COLO668 (cell line): ENCODE results near the gene PARD6B.

ENCODE experiments used
- DNase-seq: peaks from one replicate; lab custom pipeline; 2025; ENCODE audit not compliant: unreplicated experiment; lab: John Stamatoyannopoulos, UW

Gene PARD6B

DNA sequence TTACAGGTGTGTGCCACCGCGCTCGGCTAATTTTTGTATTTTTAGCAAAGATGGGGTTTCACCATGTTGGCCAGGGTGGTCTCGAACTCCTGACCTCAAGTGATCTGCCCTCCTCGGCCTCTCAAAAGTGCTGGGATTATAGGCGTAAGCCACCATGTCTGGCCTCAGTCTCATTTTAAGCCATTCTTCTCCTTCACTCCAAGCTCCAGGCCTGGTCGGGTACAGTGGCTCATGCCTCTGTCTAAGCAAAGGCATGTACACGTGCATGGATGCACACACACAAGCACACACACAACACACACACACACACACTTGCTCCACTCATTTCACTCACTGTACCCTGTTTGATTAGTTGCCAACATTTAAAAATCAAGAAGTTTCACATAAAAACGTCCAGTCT, 7.7 kb upstream of the PARD6B start:
- no peak for DNase-seq

DNA sequence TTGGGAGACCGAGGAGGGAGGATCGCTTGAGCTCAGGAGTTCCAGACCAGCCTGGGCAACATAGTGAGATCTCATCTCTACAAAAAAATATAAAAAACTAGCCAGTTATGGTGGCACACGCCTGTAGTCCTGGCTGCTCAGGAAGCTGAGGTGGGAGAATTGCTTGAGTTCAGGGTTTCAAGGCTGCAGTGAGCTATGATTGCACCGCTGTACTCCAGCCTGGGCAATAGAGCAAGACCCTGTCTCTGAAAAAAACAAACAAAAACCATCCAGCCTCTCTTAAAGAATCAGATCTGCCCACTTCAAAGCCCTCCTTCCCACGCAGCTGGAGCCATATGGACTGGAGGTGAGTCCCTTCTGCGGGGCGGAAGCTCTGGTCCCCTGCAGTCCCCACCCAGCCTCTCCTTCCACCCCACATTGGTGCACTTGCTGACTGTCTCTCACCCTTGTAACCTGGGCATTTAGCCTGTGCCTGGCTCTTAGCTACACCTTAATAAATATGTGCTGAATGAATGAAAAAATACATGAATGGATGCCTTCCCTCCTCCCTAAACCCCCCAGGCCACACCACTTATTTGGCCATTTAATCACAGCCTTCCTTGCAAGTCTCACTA, 7.2 kb upstream of the PARD6B start:
- no peak for DNase-seq

GRCh38 chr20:50724851-50725723, 6.3 kb upstream of the PARD6B start:
- no peak for DNase-seq

- DNase-seq, result no peak
Measured at GRCh38 chr20:50725724-50726005, 5.7 kb upstream of the PARD6B start.

DNA sequence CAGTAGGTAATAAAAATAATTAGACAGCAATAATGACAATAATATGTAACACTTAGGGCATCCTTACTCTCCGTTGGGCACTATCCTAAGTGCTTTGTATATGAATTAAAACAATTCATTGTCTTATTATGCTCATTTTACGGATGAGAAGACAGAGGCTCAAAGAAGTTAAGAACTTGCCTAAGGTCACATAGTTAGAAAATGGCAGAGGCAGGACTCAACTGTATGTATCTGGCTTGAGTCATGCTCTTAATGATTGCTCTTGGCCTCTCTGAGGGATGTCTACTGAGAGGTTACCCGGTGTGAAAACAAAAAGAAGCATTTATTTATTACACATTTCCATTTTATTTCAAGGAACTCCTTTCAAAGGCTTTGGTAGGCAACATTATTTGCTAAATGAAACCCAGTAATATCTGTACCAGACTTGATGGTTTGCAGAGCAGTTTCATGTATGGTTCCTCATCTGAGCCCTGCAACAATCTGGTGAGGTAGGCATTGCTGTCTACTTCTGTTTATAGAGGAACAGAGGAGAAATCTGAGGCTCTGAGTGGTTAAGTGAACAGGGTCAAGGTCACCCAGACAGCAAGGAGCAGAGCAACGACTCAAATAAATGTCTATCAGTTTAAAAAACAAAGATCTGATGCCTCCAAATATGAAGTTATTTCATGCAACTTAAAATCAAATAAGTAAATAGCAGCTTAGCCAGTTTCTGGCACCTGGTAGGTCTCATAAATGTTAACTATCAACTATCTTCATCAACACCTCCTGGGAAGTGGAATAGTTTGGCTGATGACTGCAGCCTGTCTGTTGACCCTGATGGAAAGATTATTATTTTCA, 4.2 kb upstream of the PARD6B start:
- DNase-seq, result no peak

- DNase-seq, result no peak
Measured at GRCh38 chr20:50727792-50728485, 3.4 kb upstream of the PARD6B start.

DNA sequence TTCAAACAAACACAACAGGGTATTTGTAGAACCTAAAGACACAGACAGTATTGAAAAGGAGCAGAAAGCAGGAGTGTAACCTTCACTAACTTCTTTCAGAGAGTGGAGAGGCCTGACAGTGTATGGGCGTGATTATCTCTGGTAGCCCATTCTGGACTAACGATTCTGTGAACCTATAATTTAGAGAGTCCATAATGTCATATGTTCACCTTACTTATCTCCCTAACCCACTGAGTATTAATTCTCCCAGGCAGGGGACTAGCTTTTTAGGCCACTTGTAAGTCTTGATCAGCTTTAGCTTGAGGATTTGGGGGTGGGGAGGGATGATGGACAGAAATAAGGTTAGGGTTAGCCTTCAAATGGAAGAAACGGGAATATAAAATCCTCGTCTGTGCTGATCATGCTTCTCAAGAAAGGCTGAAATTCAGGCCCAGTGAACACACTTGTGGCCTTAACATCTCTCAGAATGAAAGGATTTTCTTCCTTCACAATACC, 2.8 kb upstream of the PARD6B start:
- DNase-seq, result no peak

- DNase-seq, result no peak
Measured at GRCh38 chr20:50728981-50729874, 2.2 kb upstream of the PARD6B start.

DNA sequence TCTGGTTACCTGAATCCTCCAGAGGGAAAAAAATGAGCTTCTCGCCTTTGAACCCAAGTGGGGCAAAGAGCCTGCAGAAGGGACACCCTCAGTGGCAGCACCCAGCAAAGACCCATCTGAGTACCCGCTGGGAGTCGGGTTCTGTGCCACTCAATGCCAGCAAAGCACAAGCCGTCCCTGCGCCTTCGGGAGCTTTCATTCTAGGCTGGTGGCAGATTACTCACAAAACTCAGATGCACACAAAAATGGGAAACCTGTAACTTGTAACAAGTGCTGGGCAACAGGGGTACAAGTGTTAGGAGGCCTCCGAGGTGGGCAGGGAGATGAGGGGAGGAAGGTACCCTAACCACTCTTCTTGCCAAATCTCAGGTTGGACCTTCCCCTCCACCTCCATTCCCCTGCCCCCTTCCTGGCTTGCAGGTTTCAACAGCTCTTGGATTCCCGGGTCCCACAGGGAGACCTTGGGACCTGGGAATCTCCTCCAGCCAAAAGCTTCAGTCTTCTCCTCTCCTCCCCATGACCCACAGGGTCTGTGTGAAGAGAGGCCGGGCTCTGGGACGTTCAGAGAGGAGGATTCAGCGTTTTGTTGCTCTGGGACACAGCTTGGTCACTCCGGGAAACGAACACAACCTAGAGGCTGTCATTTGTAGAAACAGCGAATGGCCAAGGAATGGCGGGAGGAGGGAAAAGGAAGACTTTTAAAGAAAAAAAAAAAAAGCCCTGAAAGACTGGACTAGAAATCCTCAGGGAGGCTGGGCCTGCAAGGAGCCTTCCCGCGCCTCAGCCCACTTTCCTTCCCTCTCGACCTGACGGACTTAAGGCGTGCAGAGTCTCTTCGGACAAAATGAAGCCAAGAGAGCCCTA, 1.2 kb upstream of the PARD6B start:
- no peak for DNase-seq

DNA sequence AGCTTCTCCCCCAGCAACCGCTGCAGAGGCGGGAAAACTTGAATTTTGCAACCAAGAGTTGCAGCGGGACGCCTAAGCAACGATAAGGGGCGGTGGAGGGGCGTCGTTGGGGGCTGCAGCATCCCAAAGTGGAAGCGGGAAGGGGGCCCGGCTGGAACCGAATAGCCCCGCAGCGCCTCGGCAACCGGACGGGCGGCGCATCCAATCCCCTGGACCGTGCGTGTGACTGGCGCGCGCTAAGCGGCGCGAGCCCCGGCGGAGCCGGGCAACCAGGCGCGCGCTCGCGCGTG, 670 bp upstream of the PARD6B start:
- no peak for DNase-seq

DNA sequence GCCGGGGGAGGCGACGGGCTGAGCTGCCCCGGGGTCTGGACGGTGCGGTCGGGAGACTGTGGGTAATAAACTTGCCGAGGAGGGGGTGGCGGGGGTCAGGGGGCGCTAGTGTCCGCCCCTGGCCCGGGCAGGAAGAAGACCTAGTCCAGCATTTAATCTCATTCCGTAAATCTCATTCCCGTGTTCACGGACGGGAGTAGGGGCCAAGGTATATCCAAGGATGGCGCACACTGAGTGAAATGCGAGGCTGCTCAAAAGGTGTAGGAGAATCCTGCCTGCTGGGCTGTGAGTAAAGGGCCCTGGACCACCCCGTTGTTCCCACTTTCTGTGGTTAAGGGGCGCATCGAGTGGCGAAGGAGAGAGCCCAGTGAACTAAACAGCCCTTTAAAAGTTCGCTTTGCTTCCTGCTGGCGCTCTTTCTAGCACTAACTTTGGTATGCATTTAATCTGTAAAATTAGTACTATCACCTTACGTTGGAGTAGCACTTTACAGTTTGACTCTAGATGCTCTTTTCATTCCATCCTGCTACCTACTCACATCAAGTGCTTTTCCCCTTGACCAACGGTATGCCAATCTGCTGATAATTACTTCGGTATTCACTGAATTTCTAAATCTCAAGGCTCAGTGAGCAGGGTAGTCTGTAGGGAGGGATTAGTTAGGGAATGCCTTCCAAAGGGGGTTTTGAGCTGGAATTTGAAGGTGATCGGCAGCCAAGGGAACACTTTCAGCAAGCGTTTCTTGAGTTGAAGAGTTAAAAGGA, 730 bp downstream of the PARD6B start:
- DNase-seq, result peak; percentile 52

DNA sequence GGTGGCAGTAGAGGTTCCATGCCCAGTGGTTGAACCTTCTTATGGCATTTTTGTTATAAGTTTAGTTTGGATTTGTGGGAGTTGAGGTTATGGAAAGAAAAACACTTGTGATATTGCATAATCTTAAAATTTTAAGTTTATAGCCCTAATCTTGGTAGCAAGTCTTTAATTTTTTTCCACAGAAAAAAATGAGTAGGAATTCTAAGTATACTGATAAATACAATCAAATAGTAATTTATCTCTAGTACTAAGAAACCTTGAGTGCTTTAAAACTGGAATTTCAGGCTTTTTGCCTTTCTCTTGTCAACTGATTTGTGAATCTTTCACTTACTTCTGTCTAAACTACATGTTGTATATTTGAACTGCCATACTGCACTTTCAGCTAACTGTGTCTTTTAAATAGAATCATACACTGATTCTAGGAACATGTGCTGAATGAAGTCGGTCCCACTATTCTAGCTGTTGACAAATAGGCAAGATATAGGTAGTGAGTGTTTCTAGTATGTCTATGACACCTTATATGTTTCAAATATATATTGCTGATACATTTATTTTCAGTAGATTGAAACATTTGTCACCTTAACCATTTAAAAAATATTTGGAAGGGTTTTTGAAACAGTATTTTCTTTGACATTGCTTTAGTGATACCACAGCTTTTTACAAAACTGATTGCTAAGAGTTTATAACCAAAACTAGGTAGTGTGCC, 2.4 kb downstream of the PARD6B start:
- no peak for DNase-seq

DNA sequence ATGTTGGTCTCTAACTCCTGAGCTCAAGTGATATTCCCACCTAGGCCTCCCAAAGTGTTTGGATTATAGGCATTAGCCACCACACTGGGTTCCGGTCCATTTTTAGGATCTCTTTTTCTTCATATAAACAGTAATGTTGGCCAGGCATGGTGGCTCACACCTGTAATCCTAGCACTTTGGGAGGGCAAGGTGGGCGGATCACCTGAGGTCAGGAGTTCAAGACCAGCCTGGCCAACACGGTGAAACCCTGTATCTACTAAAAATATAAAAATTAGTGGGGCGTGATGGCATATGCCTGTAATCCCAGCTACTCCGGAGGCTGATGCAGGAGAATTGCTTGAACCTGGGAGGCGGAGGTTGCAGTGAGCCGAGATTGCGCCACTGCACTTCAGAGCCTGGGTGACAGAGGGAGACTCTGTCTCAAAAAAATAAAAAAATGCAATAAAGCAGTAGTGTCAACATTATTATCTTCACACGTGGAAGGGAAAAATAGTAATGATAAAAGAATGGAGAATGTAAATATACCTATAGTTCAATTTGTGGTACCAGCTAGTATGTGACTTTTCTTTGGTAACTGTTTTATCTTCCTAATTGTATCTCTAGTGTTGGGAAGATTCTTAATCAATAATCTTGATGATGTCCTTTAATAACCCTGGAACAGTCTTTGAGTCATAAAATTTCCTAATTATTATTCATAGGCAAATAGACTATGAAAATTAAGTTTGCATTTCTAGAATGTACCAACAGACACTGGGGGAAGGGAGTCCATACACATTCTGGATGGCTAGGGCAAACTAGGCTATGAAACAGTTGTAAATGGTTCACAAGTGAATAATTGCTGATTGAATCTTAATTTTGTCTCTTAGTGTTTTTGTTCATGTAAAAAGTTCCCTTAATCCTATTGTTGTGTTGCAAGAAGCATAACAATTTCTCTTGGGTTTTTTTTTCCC, 3.6 kb downstream of the PARD6B start:
- DNase-seq, result no peak

DNA sequence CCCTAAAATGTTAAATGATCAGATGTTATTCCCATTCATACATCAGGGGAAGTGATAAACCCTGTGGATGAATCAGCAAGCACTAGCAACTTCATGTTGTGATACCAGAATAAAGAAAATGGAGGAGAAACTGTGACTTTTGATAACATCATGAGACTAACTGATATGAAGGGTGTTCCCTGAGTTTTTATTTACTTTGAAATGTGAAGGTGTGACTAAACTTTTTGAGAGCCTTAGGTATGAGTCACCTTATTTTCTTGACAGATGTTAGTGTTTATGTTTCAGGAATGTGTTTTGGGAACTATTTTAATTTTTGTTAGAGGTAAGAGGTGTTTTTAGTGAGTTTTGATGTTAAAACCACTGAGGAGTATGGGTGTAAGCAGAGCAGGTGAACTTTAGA, 4.4 kb downstream of the PARD6B start:
- DNase-seq, result no peak

DNA sequence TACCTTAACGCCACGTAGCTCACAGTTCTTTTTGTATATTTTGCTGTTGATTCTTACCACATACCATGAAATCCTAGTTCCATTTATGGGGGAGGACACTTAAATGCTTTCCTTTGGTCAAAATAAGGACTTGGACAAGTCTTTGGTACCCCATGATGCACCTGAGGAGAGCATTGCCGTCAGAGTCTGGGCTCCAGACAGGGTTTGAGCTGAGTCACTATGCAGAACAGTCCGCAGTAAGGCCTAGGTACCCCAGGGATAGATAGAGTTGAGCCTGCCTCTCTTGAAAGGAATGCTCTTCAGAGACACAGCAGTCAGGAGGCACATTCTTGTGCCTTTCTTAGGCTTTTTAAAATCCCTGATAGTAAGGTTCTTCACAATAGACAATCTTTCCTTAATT, 6.0 kb downstream of the PARD6B start:
- DNase-seq, result no peak

DNA sequence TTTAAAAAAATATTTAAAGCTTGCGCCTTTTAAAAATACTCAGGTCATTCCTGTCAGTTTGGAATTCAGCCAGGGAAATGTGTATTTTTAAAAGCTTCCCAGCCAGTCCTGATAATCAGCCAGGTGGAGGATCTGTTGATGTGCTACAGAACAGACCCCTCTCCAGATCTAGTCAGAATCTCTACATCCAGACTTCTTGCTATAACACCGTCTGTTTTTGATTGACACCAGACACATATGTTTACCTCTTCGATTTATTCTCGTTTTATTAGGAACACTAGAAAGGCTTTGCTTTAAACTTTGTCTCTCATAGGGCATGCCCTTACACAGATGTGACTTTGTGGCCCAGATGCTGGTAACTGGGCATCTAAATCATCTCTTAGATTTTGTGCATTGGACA, 11.7 kb downstream of the PARD6B start:
- DNase-seq, result no peak

- no peak for DNase-seq
Measured at GRCh38 chr20:50744143-50744792, 12.9 kb downstream of the PARD6B start.
